Astrocyte of the cerebellum (primary cell): ENCODE data around the gene EPHA10.

Source experiments
- DNase-seq: peaks from one replicate; pipeline ENCODE4 v3.0.0-alpha.2; 2011; ENCODE audit warnings: low read depth
- H3K4me3 ChIP-seq: 2 replicates; pipeline ENCODE4 v1.5.1; 2011; ENCODE audit warnings: mild to moderate bottlenecking, low read depth, low read length, moderate library complexity
- in situ Hi-C: cut with HindIII; loops from 2 replicates; pipeline ENCODE4 v1.10.0; 2017; ENCODE audit warnings: low sequenced_read_pairs
- TF ChIP-seq, protein P1 (sequence below): IDR thresholded peaks from 2 replicates; pipeline ENCODE4 v1.5.1; 2012; ENCODE audit warnings: low read length, low read depth, moderate library complexity, mild to moderate bottlenecking; ENCODE audit errors: missing control alignments

EPHA10 gene

DNA sequence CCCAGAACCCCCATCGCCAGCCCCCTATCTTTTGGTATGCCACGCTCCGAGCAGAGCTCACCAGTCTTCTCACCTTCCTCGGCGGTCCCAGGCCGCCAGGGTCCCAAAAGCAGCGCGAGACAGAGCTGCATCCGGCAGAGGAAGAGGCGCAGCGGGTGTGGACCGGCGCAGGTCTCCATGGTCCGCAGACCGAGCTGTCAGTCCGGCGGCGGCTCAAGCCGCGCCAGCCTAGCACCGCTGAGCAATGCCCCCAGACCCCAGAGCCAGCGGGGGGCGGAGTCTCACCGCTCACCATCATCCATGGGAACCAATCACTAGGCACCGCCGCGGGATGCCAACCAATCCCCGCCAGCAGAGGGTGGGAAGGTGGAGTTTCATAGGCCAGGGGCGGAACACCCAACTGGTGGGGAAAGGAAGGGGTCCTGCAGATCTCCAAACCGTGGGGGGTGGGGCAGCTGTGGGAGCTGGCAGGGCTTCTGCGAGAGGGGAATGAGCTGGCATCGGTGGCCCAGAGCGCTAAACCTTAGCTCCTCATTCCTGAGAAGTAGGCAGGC, at the start of gene EPHA10:
Gene EPHA10 (minus strand): TSS at position 233 of the 554 bp plus-strand sequence. CDS start 54 bp downstream, at position 179.
- TF ChIP-seq, protein P1, sequence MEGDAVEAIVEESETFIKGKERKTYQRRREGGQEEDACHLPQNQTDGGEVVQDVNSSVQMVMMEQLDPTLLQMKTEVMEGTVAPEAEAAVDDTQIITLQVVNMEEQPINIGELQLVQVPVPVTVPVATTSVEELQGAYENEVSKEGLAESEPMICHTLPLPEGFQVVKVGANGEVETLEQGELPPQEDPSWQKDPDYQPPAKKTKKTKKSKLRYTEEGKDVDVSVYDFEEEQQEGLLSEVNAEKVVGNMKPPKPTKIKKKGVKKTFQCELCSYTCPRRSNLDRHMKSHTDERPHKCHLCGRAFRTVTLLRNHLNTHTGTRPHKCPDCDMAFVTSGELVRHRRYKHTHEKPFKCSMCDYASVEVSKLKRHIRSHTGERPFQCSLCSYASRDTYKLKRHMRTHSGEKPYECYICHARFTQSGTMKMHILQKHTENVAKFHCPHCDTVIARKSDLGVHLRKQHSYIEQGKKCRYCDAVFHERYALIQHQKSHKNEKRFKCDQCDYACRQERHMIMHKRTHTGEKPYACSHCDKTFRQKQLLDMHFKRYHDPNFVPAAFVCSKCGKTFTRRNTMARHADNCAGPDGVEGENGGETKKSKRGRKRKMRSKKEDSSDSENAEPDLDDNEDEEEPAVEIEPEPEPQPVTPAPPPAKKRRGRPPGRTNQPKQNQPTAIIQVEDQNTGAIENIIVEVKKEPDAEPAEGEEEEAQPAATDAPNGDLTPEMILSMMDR: no peak
- no peak for DNase-seq
- H3K4me3 ChIP-seq: no peak within 1 kb of the TSS
- in situ Hi-C loops: no loop called here

DNA sequence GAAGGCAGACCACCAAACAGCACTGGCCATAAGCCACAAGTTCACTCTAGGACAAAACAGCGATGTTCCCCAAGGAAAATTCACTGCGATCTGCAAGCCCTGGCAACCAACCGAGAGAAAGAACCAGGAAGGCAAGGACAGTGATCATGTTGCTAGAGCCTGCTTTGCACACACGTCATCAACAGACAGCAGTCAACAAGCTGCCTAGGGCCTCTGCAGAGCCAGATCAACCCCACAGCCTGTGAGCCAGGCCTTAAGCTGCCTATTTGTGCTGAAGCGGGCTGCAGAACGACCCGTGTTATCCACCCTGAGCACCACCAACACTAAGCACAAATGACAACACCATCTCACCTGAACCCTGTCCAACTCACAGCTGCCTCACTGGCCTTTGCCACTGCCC, 49.3 kb upstream of the EPHA10 start:
- no peak for DNase-seq
- in situ Hi-C loops: loop anchor here (5.0 kb wide), 1 partner anchor 33 kb away; no protein-coding TSS in a partner anchor
- no peak overlapping the region for H3K4me3 ChIP-seq
- TF ChIP-seq, protein P1: no peak

DNA sequence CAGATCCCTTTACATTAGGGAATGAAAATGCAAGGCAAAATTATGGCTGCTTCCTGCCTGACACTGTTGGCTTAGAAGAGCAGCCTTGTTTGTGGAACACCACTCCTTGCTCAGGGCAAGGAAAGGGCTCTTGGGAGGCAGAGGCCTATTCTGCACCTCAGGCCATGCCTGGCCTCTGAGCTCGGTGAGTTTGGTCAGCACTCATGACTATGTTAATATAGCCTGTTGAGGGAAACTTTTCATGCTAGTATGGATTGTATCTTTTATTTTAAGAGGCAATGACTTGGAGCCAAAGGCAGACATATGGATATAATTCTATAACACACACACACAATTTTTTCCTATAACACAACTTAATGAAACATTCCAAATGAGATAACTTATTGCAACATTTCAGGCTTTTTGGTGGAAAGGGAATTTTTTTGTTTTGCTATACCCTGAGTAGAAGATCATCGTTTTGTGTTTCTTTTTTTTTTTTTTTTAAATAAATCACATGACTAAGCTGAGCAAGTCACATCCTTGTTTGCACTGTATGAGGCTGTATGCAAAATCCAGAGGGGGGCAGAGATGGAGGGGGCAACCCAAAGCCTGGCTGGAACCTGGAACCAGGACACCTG, 48.7 kb upstream of the EPHA10 start:
- DNase-seq: no peak
- in situ Hi-C loops: loop anchor here (5.0 kb wide), 1 partner anchor 34 kb away; no protein-coding TSS in a partner anchor
- TF ChIP-seq, protein P1: no peak
- no peak overlapping the region for H3K4me3 ChIP-seq

DNA sequence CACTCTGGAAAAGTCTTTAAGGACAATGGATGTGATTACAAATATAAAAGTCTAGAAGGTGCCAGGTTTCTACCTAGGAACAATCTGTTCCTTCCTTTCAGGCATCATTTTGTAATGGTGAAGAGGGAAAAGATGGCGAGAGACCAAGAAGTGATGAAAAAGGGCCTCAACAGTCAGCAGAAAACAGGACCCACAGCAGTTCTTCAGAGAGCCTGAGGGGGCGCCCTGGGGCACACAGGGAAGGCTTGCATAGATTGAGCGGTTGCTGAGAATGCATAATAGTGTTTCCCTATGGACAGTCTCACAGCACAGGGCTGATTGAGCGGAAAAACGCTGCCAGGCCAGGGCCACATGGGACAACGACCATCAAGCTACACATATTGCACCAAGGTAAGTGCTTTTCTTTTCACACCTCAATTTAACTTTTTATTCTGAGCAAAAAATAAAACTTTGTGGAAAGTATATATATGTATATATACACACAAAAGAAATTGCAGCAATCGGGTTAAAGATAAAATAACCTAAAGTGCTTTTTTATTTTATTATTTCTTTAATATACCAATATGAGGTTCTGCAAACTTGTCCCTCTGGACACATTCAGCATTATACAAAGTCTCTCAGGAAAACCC, 46.2 kb upstream of the EPHA10 start:
- in situ Hi-C loops: loop anchor here (5.0 kb wide), 1 partner anchor 36 kb away; no protein-coding TSS in a partner anchor
- H3K4me3 ChIP-seq: no peak overlapping the region
- peak; percentile 57 for DNase-seq
- TF ChIP-seq, protein P1: peak; percentile 93

DNA sequence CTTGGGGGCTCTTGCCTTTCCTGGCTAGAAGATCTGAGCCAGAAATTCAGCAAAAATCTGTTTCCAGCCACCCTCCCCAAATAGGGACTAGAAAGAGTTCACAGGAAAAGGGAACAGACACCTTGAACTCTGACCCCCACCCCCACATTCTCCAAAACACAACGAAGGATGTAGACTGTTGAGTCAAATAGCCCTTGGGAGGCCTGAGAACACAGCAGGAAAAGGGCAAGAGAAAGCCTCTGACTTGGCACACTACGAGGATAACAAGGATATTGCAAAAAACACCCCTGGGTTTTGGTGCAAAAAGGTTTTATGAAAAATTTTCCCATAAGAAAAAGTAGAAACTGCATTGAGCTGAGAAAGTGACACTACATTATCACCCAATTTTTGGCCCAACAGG, 45.0 kb upstream of the EPHA10 start:
- DNase-seq: no peak
- H3K4me3 ChIP-seq: no peak overlapping the region
- TF ChIP-seq, protein P1: no peak
- in situ Hi-C loops: loop anchor here (5.0 kb wide), 1 partner anchor 37 kb away; no protein-coding TSS in a partner anchor

DNA sequence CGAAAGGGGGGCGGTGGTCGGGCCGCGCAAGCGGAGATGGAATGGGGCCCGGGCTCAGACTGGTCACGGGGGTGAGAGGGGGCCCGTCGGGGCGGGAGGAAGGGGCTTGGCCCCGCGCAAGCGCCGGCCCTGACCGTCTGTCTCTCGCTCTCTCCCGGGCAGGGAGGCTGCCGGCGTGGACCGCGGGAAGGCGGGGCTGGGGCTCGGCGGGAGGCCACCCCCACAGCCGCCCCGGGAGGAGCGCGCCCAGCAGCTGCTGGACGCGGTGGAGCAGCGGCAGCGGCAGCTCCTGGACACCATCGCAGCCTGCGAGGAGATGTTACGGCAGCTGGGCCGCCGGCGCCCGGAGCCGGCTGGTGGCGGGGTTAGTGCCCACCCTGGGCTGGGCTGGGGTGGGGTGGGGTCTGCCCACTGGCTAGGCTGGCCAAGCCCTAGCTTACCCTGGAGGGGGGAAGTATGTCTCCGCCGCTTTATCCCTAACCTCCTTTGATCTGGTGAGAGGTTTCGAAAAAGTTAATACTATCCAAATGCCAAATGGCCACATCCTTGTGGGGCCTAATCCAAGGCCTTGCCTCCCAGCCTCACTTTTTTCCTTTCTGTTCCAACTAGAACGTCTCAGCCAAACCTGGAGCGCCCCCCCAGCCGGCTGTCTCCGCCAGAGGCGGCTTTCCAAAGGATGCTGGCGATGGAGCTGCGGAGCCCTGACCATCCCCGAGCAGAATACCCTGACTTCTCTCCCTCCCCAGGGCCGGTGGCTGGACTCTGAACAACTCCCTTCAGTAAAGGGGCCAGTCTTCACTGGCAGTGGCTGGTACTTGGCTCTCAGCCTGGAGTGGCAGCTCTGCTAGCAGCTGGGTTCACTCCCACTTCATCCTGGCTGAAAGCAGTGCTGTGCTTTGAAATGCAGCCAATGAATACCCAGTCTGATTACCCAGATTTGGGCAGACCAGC, 43.7 kb upstream of the EPHA10 start:
- in situ Hi-C loops: no loop called here
- H3K4me3 ChIP-seq: peak overlapping the region; percentile 89
- DNase-seq: peak; percentile 42
- TF ChIP-seq, protein P1: no peak
